ENCODE measurements around the gene CETP. TPM values are rescaled to one million over a fixed set of nuclear protein-coding genes. Genes with fewer than 3 reads are reported as not detected.
A peak's percentile ranks its signal among the peaks of the same experiment; 100 is the strongest.

The CETP gene
- total and polyA plus RNA-seq, 2 of the 13 experiments (the other 11 are each of a cell fraction or from before 2014, with no cell fraction given), result 0.31 to 9.8 TPM

DNA sequence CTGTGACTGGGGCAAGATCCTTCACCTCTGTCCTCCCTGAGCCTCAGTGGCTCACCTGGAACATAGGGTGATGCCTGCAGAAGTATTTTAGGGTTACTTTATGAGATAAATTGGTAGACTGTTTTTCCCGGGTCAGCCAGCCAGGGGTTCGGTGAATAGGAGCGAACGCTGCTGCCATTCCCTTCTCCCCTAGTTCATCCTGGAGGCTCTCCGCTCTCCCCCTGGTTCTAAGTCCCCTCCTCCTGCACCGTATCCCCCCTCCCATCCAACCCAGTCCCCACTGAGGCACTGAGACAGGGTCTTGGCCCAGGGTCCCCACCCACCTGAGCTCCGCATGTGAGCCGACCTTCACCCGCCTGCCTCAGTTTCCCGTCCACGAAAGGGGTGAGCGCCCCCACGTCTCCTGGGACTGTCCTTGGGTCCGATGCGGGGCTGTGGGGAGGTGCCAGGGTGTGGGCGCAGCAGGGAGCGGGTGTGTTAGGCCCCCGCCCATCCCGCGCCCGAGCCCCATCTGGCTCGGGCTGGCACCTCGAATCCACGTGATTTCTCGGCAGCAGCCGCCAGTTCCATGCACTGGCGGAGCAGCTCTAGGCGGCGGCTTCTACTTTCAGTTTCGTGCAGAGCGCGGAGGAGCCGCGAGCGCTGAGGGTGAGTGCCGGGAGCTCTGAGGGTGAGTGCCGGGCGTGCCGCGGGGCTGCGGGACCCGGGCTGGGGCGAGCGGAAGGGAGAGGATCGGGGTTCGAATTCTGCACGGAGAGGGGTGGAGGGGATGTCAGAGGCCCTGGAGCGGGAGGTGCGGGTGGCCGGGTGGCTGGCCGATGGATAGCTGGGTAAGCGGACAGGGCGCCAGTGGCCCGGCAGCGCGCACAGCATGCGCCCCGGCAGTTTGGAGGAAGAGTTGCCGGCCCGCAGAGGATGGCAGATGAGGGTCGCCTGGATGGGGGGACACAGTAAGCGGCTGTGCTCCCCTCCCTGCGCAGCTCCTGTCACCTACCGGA, 27.5 kb downstream of the CETP start, which contains the start of gene NLRC5 (continued):
- TF ChIP-seq, protein P1, sequence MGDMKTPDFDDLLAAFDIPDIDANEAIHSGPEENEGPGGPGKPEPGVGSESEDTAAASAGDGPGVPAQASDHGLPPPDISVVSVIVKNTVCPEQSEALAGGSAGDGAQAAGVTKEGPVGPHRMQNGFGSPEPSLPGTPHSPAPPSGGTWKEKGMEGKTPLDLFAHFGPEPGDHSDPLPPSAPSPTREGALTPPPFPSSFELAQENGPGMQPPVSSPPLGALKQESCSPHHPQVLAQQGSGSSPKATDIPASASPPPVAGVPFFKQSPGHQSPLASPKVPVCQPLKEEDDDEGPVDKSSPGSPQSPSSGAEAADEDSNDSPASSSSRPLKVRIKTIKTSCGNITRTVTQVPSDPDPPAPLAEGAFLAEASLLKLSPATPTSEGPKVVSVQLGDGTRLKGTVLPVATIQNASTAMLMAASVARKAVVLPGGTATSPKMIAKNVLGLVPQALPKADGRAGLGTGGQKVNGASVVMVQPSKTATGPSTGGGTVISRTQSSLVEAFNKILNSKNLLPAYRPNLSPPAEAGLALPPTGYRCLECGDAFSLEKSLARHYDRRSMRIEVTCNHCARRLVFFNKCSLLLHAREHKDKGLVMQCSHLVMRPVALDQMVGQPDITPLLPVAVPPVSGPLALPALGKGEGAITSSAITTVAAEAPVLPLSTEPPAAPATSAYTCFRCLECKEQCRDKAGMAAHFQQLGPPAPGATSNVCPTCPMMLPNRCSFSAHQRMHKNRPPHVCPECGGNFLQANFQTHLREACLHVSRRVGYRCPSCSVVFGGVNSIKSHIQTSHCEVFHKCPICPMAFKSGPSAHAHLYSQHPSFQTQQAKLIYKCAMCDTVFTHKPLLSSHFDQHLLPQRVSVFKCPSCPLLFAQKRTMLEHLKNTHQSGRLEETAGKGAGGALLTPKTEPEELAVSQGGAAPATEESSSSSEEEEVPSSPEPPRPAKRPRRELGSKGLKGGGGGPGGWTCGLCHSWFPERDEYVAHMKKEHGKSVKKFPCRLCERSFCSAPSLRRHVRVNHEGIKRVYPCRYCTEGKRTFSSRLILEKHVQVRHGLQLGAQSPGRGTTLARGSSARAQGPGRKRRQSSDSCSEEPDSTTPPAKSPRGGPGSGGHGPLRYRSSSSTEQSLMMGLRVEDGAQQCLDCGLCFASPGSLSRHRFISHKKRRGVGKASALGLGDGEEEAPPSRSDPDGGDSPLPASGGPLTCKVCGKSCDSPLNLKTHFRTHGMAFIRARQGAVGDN (CRISPR knock-in tag; IDR thresholded peaks at IDR 0.05), result peak; percentile 96
- TF ChIP-seq ZNF709 (CRISPR knock-in tag; IDR thresholded peaks at IDR 0.05) (no peak), FOXJ3 (CRISPR knock-in tag; IDR thresholded peaks at IDR 0.05; ENCODE audit: borderline replicate concordance) (peak; percentile 38; the same call in 1 of the 2 replicates), IRF2 (CRISPR knock-in tag; IDR thresholded peaks at IDR 0.05) (peak; percentile 99), ZNF614 (CRISPR knock-in tag; IDR thresholded peaks at IDR 0.05; ENCODE audit: borderline replicate concordance) (0 out of 2 replicates have a peak, but pooled peaks have one; percentile 24), PAWR (CRISPR knock-in tag; IDR thresholded peaks at IDR 0.05; ENCODE audit: borderline replicate concordance) (no peak), MTA1 (CRISPR knock-in tag; IDR thresholded peaks at IDR 0.05; ENCODE audit: borderline replicate concordance) (peak; percentile 86; the same call in 1 of the 2 replicates), KLF13 (CRISPR knock-in tag; IDR thresholded peaks at IDR 0.05) (no peak), ZNF746 (CRISPR knock-in tag; IDR thresholded peaks at IDR 0.05) (peak; percentile 22; the same call in 1 of the 2 replicates), ZNF878 (CRISPR knock-in tag; IDR thresholded peaks at IDR 0.05) (no peak)
- TF ChIP-seq, protein P2, sequence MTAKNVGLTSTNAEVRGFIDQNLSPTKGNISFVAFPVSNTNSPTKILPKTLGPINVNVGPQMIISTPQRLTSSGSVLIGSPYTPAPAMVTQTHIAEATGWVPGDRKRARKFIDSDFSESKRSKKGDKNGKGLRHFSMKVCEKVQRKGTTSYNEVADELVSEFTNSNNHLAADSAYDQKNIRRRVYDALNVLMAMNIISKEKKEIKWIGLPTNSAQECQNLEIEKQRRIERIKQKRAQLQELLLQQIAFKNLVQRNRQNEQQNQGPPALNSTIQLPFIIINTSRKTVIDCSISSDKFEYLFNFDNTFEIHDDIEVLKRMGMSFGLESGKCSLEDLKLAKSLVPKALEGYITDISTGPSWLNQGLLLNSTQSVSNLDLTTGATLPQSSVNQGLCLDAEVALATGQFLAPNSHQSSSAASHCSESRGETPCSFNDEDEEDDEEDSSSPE (CRISPR knock-in tag; IDR thresholded peaks at IDR 0.05), result peak; percentile 63; the same call in 1 of the 2 replicates
- TF ChIP-seq, protein P3, sequence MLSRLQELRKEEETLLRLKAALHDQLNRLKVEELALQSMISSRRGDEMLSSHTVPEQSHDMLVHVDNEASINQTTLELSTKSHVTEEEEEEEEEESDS (CRISPR knock-in tag; IDR thresholded peaks at IDR 0.05; ENCODE audit: borderline replicate concordance), result no peak
- TF ChIP-seq, protein P4, sequence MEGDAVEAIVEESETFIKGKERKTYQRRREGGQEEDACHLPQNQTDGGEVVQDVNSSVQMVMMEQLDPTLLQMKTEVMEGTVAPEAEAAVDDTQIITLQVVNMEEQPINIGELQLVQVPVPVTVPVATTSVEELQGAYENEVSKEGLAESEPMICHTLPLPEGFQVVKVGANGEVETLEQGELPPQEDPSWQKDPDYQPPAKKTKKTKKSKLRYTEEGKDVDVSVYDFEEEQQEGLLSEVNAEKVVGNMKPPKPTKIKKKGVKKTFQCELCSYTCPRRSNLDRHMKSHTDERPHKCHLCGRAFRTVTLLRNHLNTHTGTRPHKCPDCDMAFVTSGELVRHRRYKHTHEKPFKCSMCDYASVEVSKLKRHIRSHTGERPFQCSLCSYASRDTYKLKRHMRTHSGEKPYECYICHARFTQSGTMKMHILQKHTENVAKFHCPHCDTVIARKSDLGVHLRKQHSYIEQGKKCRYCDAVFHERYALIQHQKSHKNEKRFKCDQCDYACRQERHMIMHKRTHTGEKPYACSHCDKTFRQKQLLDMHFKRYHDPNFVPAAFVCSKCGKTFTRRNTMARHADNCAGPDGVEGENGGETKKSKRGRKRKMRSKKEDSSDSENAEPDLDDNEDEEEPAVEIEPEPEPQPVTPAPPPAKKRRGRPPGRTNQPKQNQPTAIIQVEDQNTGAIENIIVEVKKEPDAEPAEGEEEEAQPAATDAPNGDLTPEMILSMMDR (CRISPR knock-in tag; IDR thresholded peaks at IDR 0.05), result peak; percentile 35; the same call in 1 of the 2 replicates
- TF ChIP-seq, protein P5, sequence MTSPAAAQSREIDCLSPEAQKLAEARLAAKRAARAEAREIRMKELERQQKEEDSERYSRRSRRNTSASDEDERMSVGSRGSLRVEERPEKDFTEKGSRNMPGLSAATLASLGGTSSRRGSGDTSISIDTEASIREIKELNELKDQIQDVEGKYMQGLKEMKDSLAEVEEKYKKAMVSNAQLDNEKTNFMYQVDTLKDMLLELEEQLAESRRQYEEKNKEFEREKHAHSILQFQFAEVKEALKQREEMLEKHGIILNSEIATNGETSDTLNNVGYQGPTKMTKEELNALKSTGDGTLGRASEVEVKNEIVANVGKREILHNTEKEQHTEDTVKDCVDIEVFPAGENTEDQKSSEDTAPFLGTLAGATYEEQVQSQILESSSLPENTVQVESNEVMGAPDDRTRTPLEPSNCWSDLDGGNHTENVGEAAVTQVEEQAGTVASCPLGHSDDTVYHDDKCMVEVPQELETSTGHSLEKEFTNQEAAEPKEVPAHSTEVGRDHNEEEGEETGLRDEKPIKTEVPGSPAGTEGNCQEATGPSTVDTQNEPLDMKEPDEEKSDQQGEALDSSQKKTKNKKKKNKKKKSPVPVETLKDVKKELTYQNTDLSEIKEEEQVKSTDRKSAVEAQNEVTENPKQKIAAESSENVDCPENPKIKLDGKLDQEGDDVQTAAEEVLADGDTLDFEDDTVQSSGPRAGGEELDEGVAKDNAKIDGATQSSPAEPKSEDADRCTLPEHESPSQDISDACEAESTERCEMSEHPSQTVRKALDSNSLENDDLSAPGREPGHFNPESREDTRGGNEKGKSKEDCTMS (CRISPR knock-in tag; conservative IDR thresholded peaks at IDR 0.05), result no peak
- TF ChIP-seq, protein P6, sequence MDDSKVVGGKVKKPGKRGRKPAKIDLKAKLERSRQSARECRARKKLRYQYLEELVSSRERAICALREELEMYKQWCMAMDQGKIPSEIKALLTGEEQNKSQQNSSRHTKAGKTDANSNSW (CRISPR knock-in tag; IDR thresholded peaks at IDR 0.05; ENCODE audit: borderline replicate concordance), result peak; percentile 90; the same call in 1 of the 2 replicates
- TF ChIP-seq, protein P7, sequence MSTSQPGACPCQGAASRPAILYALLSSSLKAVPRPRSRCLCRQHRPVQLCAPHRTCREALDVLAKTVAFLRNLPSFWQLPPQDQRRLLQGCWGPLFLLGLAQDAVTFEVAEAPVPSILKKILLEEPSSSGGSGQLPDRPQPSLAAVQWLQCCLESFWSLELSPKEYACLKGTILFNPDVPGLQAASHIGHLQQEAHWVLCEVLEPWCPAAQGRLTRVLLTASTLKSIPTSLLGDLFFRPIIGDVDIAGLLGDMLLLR (CRISPR knock-in tag; IDR thresholded peaks at IDR 0.05), result peak; percentile 79
